Body of pancreas (tissue), 4 donors: ENCODE data around the gene C6orf47. TPM values are rescaled to one million over a fixed set of nuclear protein-coding genes. Genes with fewer than 3 reads are reported as not detected.
A peak's percentile ranks its signal among the peaks of the same experiment; 100 is the strongest.

Experiments
- ATAC-seq: fragments of 150-250 bp; one replicate; pipeline ENCODE4 v1.9.1; 2016
- DNase-seq, 4 donors: peaks; one replicate each; pipeline ENCODE4 v3.0.0-alpha.2; 2019
- H3K27ac ChIP-seq, 4 donors: fragments of 200-600 bp; sonication (generic); 1 replicate in 3 of 4; 2 replicates in 1 of 4; pipeline versions ENCODE4 v1.5.1 to v1.6.1; 2016 to 2019; ENCODE audit warnings: mild to moderate bottlenecking in 1 of 4, mixed read lengths in 1 of 4, moderate library complexity in 1 of 4
- H3K27me3 ChIP-seq, 2 donors: fragments of 200-600 bp; sonication (generic); one replicate each; pipeline ENCODE4 v1.6.0; 2016; ENCODE audit warnings: mild to moderate bottlenecking in 1 of 2
- H3K36me3 ChIP-seq, 2 donors: fragments of 200-600 bp; sonication (generic); replicated peaks in 1 of 2; 2 replicates each; pipeline ENCODE4 v1.5.1; 2016; ENCODE audit warnings: low read depth in 2 of 2; ENCODE audit not compliant: insufficient read depth in 1 of 2
- H3K4me1 ChIP-seq: fragments of 200-600 bp; sonication (generic); one replicate; pipeline ENCODE4 v1.6.0; 2016
- H3K4me3 ChIP-seq, 2 donors: fragments of 200-600 bp; sonication (generic); 1 replicate in 1 of 2; 2 replicates in 1 of 2; pipeline ENCODE4 v1.5.1; 2016 to 2019
- H3K9me3 ChIP-seq, 3 donors: fragments of 200-600 bp; sonication (generic); 1 replicate in 2 of 3; 2 replicates in 1 of 3; pipeline ENCODE4 v1.5.1; 2016
- CTCF ChIP-seq, 7 experiments: fragments of 450-650 bp in 4 of 7; fragments of 200-600 bp in 3 of 7; sonication (generic) in 3 of 7; IDR thresholded peaks; one replicate each; pipeline ENCODE4 v1.5.1; 2016 to 2019; ENCODE audit warnings: antibody characterized with exemption in 7 of 7
- POLR2A ChIP-seq, 3 donors: fragments of 450-650 bp; IDR thresholded peaks; one replicate each; pipeline ENCODE4 v1.6.1; 2016; ENCODE audit warnings: antibody characterized with exemption in 3 of 3, mild to moderate bottlenecking in 2 of 3
- WGBS, 2 donors: methylation state at CpG; one replicate each; pipeline ENCODE4 v1.1.5; 2017; 5-methylcytosine and 5-hydroxymethylcytosine counted together
- intact Hi-C: fragments of 100-400 bp; cut with DNase I; formaldehyde crosslinking; loops from one replicate; pipeline ENCODE4 v1.15.1; 2023
- total RNA-seq, 2 donors: library from RNA; depleted of rRNA; stranded (reverse); fragments of >200 nt; gene quantifications; one replicate each; pipeline ENCODE4 v1.1.0, GENCODE V29; 2016

C6orf47 gene
- total RNA-seq, 2 donors from 2014 or later: 15.8 to 22.1 TPM

- WGBS, 2 donors: 1 to 3% methylated on average over 15 to 29 of the region's 29 CpGs
- Histone ChIP-seq H3K36me3 (peaks cover 0 to 21% of the 10 kb centered on the region in 2 donors), H3K27ac (peak overlapping the region; percentile 95 to 100 (median 97)), H3K9me3 (no peaks in the 10 kb centered on the region), H3K4me3 (peak overlapping the region; percentile 39), H3K4me1 (peaks cover 26% of the 10 kb centered on the region), H3K27me3 (no peaks in the 10 kb centered on the region)
- TF ChIP-seq POLR2A (IDR thresholded peaks at IDR 0.05) (no peak), CTCF (IDR thresholded peaks at IDR 0.05) (no peak)
- intact Hi-C loops: no loop called here
- peak; percentile 48 for ATAC-seq
- peak in 3 of 4 donors; percentile 69 to 82 (median 71) for DNase-seq
Measured at GRCh38 chr6:31651602-31652191, 8.9 kb downstream of the C6orf47 start.

- H3K27ac ChIP-seq: no peak overlapping the region
- no peaks in the 10 kb centered on the region for H3K27me3 ChIP-seq
- no peak for DNase-seq
- 96 to 100% methylated on average over 8 to 9 of the region's 9 CpGs for WGBS, 2 donors
- ATAC-seq: no peak
- H3K9me3 ChIP-seq: no peaks in the 10 kb centered on the region
- intact Hi-C loops: no loop called here
- H3K36me3 ChIP-seq: peaks cover 31 to 65% of the 10 kb centered on the region in 2 donors
- TF ChIP-seq CTCF (IDR thresholded peaks at IDR 0.05) (no peak), POLR2A (IDR thresholded peaks at IDR 0.05) (no peak)
- no peak overlapping the region for H3K4me3 ChIP-seq
- no peaks in the 10 kb centered on the region for H3K4me1 ChIP-seq
Measured at GRCh38 chr6:31645325-31645724, 15.3 kb downstream of the C6orf47 start.

GRCh38 chr6:31643818-31644454 is 16.6 kb downstream of the C6orf47 start:
- no peaks in the 10 kb centered on the region for H3K27me3 ChIP-seq
- DNase-seq: no peak
- TF ChIP-seq POLR2A (IDR thresholded peaks at IDR 0.05) (no peak), CTCF (IDR thresholded peaks at IDR 0.05) (no peak)
- no peak overlapping the region for H3K4me3 ChIP-seq
- 80 to 89% methylated on average over 12 to 17 of the region's 17 CpGs for WGBS, 2 donors
- peak; percentile 40 for ATAC-seq
- peaks cover 31 to 66% of the 10 kb centered on the region in 2 donors for H3K36me3 ChIP-seq
- no peaks in the 10 kb centered on the region for H3K9me3 ChIP-seq
- no peak overlapping the region for H3K27ac ChIP-seq
- no peaks in the 10 kb centered on the region for H3K4me1 ChIP-seq
- intact Hi-C loops: no loop called here

- 82 to 85% methylated on average over 4 of the region's 6 CpGs for WGBS, 2 donors
- Histone ChIP-seq H3K9me3 (no peaks in the 10 kb centered on the region), H3K27ac (no peak overlapping the region), H3K36me3 (peaks cover 31 to 61% of the 10 kb centered on the region in 2 donors), H3K27me3 (no peaks in the 10 kb centered on the region), H3K4me1 (no peaks in the 10 kb centered on the region), H3K4me3 (no peak overlapping the region)
- TF ChIP-seq CTCF (IDR thresholded peaks at IDR 0.05): no peak
- TF ChIP-seq POLR2A (IDR thresholded peaks at IDR 0.05): no peak
- DNase-seq: no peak
- no peak for ATAC-seq
- intact Hi-C loops: no loop called here
Measured at GRCh38 chr6:31642798-31643570, 17.6 kb downstream of the C6orf47 start.
